Umbilical cord (tissue), 2 donors: Measurements from ENCODE around the gene MTMR3. TPM values are rescaled to one million over a fixed set of nuclear protein-coding genes. Genes with fewer than 3 reads are reported as not detected.

Source experiments
- DNase-seq: peaks from one replicate; pipeline ENCODE4 v3.0.0-alpha.2; 2015; ENCODE audit warnings: low spot score
- total RNA-seq: library from RNA; depleted of rRNA; stranded (reverse); fragments of >200 nt; gene quantifications from one replicate; pipeline ENCODE4 v1.2.3, GENCODE V29; 2014; ENCODE audit warnings: low replicate concordance; ENCODE audit not compliant: insufficient read depth

The MTMR3 gene
- total RNA-seq, 1 donor from 2014 or later, result 71.7 TPM

GRCh38 chr22:30000566-30000965 lies 117.6 kb downstream of the MTMR3 start:
- no peak for DNase-seq

- DNase-seq, result no peak
These were observed 118.5 kb downstream of the MTMR3 start for GRCh38 chr22:30001459-30001858.

- DNase-seq, result no peak
These were observed 120.0 kb downstream of the MTMR3 start for GRCh38 chr22:30002861-30003486.

- DNase-seq, result no peak
These were observed 121.1 kb downstream of the MTMR3 start for GRCh38 chr22:30004101-30004500.

- no peak for DNase-seq
These were observed 121.7 kb downstream of the MTMR3 start for GRCh38 chr22:30004694-30005093.

- peak; percentile 87 for DNase-seq
These were observed 122.4 kb downstream of the MTMR3 start for GRCh38 chr22:30005213-30005857.

- no peak for DNase-seq
These were observed 124.4 kb downstream of the MTMR3 start for GRCh38 chr22:30007361-30007760.

- no peak for DNase-seq
These were observed 125.4 kb downstream of the MTMR3 start for GRCh38 chr22:30008401-30008800.

GRCh38 chr22:30009478-30009877 lies 126.5 kb downstream of the MTMR3 start:
- DNase-seq, result no peak

- no peak for DNase-seq
These were observed 127.9 kb downstream of the MTMR3 start for GRCh38 chr22:30010789-30011405.

GRCh38 chr22:30013201-30013600 lies 130.2 kb downstream of the MTMR3 start:
- DNase-seq, result no peak

GRCh38 chr22:30014244-30014643 lies 131.3 kb downstream of the MTMR3 start:
- DNase-seq, result no peak

- no peak for DNase-seq
These were observed 132.3 kb downstream of the MTMR3 start for GRCh38 chr22:30015229-30015797.

- no peak for DNase-seq
These were observed 132.9 kb downstream of the MTMR3 start for GRCh38 chr22:30015846-30016245.

GRCh38 chr22:30016596-30016995 lies 133.6 kb downstream of the MTMR3 start:
- no peak for DNase-seq

- no peak for DNase-seq
These were observed 134.6 kb downstream of the MTMR3 start for GRCh38 chr22:30017375-30018223.

- DNase-seq, result no peak
These were observed 137.5 kb downstream of the MTMR3 start for GRCh38 chr22:30020511-30020910.

GRCh38 chr22:30021338-30021737 lies 138.4 kb downstream of the MTMR3 start:
- no peak for DNase-seq

- no peak for DNase-seq
These were observed 139.1 kb downstream of the MTMR3 start for GRCh38 chr22:30021881-30022619.

GRCh38 chr22:30023099-30023660 lies 140.2 kb downstream of the MTMR3 start:
- no peak for DNase-seq

GRCh38 chr22:30024231-30024630 lies 141.3 kb downstream of the MTMR3 start:
- DNase-seq, result no peak
